ENCODE measurements around the gene SNX9. TPM values are rescaled to one million over a fixed set of nuclear protein-coding genes. Genes with fewer than 3 reads are reported as not detected.

Gene SNX9
- total RNA-seq, 1 experiment from 2014 or later, result 31.3 TPM

DNA sequence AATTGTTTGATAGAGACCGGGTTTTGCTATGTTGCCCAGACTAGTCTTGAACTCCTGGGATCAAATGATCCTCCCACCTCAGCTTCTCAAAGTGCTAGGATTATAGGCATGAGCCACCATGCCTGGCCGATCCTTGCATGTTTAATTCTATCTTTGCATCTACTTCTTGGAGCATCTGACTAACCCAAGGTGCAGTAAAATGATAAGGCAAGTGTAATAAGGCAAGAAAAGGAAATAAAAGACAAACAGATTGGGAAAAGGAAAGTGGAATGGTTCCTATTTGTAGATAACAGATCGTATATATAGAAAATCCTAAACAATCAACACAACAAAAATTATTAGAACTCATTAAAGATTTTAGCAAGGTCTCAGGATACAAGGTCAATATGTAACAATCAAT lies 36.8 kb upstream of the SNX9 start:
- Mint-ChIP-seq H3K4me1 (no peaks in the 10 kb centered on the region), H3K4me3 (no peak overlapping the region), H3K9me3 (no peaks in the 10 kb centered on the region), H3K27me3 (ENCODE audit: low read depth) (peaks cover 2% of the 10 kb centered on the region; the same call in 1 of the 2 replicates), H3K36me3 (ENCODE audit: insufficient read depth in 1 of 3, low read depth in 3 of 3) (no peaks in the 10 kb centered on the region), H3K27ac (no peak overlapping the region)
- H3K23me2 ChIP-seq (ENCODE audit: insufficient read length, low read depth, low read length, poor library complexity, severe bottlenecking), result no peaks in the 10 kb centered on the region
- no peak overlapping the region for H3T11ph ChIP-seq (ENCODE audit: low read length)
- H3K14ac ChIP-seq (ENCODE audit: insufficient read depth, low read length), result no peak overlapping the region
- no peak overlapping the region for H3K18ac ChIP-seq (ENCODE audit: insufficient read length, low read depth, low read length)
- H2AFZ ChIP-seq (ENCODE audit: low read length), result no peak overlapping the region
- H2BK5ac ChIP-seq (ENCODE audit: insufficient read length, low read length), result no peak overlapping the region
- no peak overlapping the region for H4K5ac ChIP-seq (ENCODE audit: insufficient read length, low read depth, low read length)
- H3K23ac ChIP-seq (ENCODE audit: insufficient read length, low read depth, low read length), result no peak overlapping the region
- no peaks in the 10 kb centered on the region for H3K9me3 ChIP-seq (ENCODE audit: control insufficient read depth, low read depth, low read length)
- H2BK20ac ChIP-seq (ENCODE audit: low read depth, low read length, poor library complexity, severe bottlenecking), result no peak overlapping the region
- no peak overlapping the region for H4K91ac ChIP-seq (ENCODE audit: insufficient read length, low read depth, low read length)
- H2BK12ac ChIP-seq (ENCODE audit: insufficient read length, low read depth, low read length), result no peak overlapping the region
- no peak for DNase-seq
- H4K20me1 ChIP-seq (ENCODE audit: control insufficient read depth, insufficient read depth, insufficient read length), result no peaks in the 10 kb centered on the region
- H3K27ac ChIP-seq (ENCODE audit: insufficient read length, low read depth, low read length), result no peak overlapping the region
- no peak overlapping the region for H4K8ac ChIP-seq (replicated peaks; ENCODE audit: insufficient read length, low read depth, low read length)
- no peak overlapping the region for H3K56ac ChIP-seq (ENCODE audit: insufficient read length, low read depth, low read length)
- no peaks in the 10 kb centered on the region for H3K27me3 ChIP-seq (ENCODE audit: insufficient read depth, low read length)
- H3K4ac ChIP-seq (ENCODE audit: low read depth, low read length), result no peak overlapping the region
- no peak overlapping the region for H2BK120ac ChIP-seq (ENCODE audit: low read depth, low read length, poor library complexity, severe bottlenecking)
- no peak overlapping the region for H3K4me2 ChIP-seq (ENCODE audit: insufficient read depth, insufficient read length, low read length)
- no peaks in the 10 kb centered on the region for H3K79me1 ChIP-seq (ENCODE audit: insufficient read depth, low read depth, low read length, poor library complexity, severe bottlenecking)
- no peaks in the 10 kb centered on the region for H3K79me2 ChIP-seq (ENCODE audit: insufficient read depth, low read length)
- TF ChIP-seq, protein P1, sequence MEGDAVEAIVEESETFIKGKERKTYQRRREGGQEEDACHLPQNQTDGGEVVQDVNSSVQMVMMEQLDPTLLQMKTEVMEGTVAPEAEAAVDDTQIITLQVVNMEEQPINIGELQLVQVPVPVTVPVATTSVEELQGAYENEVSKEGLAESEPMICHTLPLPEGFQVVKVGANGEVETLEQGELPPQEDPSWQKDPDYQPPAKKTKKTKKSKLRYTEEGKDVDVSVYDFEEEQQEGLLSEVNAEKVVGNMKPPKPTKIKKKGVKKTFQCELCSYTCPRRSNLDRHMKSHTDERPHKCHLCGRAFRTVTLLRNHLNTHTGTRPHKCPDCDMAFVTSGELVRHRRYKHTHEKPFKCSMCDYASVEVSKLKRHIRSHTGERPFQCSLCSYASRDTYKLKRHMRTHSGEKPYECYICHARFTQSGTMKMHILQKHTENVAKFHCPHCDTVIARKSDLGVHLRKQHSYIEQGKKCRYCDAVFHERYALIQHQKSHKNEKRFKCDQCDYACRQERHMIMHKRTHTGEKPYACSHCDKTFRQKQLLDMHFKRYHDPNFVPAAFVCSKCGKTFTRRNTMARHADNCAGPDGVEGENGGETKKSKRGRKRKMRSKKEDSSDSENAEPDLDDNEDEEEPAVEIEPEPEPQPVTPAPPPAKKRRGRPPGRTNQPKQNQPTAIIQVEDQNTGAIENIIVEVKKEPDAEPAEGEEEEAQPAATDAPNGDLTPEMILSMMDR (conservative IDR thresholded peaks at IDR 0.05), result no peak
- no peak overlapping the region for H2BK15ac ChIP-seq (ENCODE audit: low read depth, low read length)
- H2AK5ac ChIP-seq (ENCODE audit: insufficient read length, low read length), result no peak overlapping the region
- no peak overlapping the region for H3K9ac ChIP-seq (ENCODE audit: extremely low read depth, insufficient read length, low read length)
- no peaks in the 10 kb centered on the region; the same call in 1 of the 2 replicates for H3K4me1 ChIP-seq (ENCODE audit: insufficient read depth, low read length)
- WGBS (ENCODE audit: extremely low coverage, insufficient read length, low lambda C conversion rate), result no CpG with 5 or more reads among the region's 3 CpGs

All from H9 (cell line).